H1 (cell line): ENCODE results near the gene CORO7. TPM values are rescaled to one million over a fixed set of nuclear protein-coding genes. Genes with fewer than 3 reads are reported as not detected.

ENCODE experiments used
- GTF2F1 ChIP-seq: IDR thresholded peaks from 2 replicates; pipeline ENCODE4 v1.6.1; 2012; ENCODE audit warnings: low read depth, low read length, improper control_type of control experiment, borderline replicate concordance
- polyA plus RNA-seq, 7 experiments: library from polyadenylated mRNA; depleted of rRNA in 3 of 7; stranded (reverse) in 5 of 7; unstranded in 2 of 7; fragments of >200 nt in 5 of 7; fragments of 200-250 nt in 2 of 7; gene quantifications; 1 replicate in 5 of 7; 2 replicates in 1 of 7; 4 replicates in 1 of 7; pipeline versions ENCODE4 v1.2.1 to v1.2.3, GENCODE V29; 2011 to 2013; ENCODE audit warnings: missing spikeins in 2 of 7, mixed read lengths in 2 of 7
- total RNA-seq: library from RNA; stranded (reverse); fragmentation: NEBNext Ultra II Directional; extraction: Animal tissue kit (Norgen Biotek cat#: 25700); gene quantifications from 2 replicates; pipeline ENCODE4 v1.2.1, GENCODE V29; 2021
- TF ChIP-seq, protein P1 (sequence below): fragments of 300-600 bp; sonication (generic); IDR thresholded peaks from 2 replicates; pipeline ENCODE4 v1.7.1; 2012; ENCODE audit warnings: low read length, moderate library complexity, mild to moderate bottlenecking, inconsistent platforms; ENCODE audit not compliant: insufficient replicate concordance

The CORO7 gene
- total and polyA plus RNA-seq, 2 of the 8 experiments (the other 6 are each of a cell fraction or from before 2014, with no cell fraction given): 25.2 to 29.8 TPM

DNA sequence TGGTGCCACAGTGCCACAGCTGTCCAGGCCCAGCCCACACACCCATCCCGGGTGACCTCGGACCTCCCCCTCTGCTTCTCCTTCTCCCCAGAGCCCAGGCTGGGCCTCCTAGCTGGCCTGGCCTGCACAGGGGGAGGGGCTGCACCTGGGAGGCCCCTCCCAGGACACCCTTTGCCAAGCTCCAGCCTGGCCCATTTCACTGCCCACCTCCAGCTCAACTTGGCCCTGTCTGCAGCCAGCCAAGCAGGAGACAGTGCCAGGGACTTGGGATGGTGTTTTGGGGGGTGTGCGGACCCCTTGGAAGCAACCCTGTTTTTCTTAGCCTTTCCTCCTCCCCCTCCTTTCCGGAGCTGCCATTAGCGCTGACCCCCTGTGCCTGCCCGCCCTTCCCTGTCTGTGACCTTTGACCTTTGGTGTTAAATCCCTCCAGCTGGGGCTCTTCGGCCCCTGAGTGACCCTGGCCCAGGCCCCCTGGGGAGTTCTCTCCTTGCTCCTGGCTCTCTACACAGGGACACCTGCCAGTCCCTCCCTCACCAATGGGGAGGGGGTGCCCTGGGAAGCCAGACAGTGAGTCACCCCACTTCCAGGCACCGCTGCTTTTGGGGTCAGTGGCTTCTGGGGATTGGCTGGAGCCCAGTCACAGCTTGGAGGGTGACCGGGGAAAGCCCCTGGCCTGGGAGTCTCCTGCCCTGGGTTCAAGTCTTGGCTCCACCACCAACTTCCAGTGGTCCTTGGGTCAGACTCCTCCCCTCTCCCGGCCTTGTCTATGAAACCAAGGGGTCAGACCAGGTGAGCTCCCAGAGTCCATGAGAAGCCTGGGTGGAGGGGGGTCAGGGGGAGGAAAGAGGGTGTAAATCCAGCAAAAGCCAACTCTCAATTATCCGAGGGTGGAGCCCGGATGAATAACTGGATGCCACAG, 98.6 kb downstream of the CORO7 start (continued):
- TF ChIP-seq, protein P1, sequence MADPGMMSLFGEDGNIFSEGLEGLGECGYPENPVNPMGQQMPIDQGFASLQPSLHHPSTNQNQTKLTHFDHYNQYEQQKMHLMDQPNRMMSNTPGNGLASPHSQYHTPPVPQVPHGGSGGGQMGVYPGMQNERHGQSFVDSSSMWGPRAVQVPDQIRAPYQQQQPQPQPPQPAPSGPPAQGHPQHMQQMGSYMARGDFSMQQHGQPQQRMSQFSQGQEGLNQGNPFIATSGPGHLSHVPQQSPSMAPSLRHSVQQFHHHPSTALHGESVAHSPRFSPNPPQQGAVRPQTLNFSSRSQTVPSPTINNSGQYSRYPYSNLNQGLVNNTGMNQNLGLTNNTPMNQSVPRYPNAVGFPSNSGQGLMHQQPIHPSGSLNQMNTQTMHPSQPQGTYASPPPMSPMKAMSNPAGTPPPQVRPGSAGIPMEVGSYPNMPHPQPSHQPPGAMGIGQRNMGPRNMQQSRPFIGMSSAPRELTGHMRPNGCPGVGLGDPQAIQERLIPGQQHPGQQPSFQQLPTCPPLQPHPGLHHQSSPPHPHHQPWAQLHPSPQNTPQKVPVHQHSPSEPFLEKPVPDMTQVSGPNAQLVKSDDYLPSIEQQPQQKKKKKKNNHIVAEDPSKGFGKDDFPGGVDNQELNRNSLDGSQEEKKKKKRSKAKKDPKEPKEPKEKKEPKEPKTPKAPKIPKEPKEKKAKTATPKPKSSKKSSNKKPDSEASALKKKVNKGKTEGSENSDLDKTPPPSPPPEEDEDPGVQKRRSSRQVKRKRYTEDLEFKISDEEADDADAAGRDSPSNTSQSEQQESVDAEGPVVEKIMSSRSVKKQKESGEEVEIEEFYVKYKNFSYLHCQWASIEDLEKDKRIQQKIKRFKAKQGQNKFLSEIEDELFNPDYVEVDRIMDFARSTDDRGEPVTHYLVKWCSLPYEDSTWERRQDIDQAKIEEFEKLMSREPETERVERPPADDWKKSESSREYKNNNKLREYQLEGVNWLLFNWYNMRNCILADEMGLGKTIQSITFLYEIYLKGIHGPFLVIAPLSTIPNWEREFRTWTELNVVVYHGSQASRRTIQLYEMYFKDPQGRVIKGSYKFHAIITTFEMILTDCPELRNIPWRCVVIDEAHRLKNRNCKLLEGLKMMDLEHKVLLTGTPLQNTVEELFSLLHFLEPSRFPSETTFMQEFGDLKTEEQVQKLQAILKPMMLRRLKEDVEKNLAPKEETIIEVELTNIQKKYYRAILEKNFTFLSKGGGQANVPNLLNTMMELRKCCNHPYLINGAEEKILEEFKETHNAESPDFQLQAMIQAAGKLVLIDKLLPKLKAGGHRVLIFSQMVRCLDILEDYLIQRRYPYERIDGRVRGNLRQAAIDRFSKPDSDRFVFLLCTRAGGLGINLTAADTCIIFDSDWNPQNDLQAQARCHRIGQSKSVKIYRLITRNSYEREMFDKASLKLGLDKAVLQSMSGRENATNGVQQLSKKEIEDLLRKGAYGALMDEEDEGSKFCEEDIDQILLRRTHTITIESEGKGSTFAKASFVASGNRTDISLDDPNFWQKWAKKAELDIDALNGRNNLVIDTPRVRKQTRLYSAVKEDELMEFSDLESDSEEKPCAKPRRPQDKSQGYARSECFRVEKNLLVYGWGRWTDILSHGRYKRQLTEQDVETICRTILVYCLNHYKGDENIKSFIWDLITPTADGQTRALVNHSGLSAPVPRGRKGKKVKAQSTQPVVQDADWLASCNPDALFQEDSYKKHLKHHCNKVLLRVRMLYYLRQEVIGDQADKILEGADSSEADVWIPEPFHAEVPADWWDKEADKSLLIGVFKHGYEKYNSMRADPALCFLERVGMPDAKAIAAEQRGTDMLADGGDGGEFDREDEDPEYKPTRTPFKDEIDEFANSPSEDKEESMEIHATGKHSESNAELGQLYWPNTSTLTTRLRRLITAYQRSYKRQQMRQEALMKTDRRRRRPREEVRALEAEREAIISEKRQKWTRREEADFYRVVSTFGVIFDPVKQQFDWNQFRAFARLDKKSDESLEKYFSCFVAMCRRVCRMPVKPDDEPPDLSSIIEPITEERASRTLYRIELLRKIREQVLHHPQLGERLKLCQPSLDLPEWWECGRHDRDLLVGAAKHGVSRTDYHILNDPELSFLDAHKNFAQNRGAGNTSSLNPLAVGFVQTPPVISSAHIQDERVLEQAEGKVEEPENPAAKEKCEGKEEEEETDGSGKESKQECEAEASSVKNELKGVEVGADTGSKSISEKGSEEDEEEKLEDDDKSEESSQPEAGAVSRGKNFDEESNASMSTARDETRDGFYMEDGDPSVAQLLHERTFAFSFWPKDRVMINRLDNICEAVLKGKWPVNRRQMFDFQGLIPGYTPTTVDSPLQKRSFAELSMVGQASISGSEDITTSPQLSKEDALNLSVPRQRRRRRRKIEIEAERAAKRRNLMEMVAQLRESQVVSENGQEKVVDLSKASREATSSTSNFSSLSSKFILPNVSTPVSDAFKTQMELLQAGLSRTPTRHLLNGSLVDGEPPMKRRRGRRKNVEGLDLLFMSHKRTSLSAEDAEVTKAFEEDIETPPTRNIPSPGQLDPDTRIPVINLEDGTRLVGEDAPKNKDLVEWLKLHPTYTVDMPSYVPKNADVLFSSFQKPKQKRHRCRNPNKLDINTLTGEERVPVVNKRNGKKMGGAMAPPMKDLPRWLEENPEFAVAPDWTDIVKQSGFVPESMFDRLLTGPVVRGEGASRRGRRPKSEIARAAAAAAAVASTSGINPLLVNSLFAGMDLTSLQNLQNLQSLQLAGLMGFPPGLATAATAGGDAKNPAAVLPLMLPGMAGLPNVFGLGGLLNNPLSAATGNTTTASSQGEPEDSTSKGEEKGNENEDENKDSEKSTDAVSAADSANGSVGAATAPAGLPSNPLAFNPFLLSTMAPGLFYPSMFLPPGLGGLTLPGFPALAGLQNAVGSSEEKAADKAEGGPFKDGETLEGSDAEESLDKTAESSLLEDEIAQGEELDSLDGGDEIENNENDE: no peak
- no peak for TF ChIP-seq GTF2F1
